ENCODE measurements around the gene MRC1.

DNA sequence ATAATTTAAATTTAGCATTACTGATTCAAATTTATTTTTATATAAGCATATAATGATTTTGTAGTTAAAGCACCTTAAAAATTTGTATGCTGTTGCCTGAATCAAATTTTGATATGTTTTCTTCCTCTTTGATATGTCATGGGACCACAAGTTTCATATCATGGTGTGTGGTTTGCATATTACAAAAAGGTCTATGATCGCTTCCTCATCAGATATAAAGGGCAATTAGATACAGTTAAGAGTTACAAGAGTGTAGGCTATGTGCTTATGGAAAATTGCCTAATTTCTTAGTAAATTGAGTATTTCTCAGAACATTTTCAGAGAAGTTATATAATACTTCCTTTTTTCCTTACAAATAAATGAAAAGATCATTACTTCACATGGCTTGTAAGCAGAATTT, 22.2 kb downstream of the MRC1 start:
- TF ChIP-seq, protein P1, sequence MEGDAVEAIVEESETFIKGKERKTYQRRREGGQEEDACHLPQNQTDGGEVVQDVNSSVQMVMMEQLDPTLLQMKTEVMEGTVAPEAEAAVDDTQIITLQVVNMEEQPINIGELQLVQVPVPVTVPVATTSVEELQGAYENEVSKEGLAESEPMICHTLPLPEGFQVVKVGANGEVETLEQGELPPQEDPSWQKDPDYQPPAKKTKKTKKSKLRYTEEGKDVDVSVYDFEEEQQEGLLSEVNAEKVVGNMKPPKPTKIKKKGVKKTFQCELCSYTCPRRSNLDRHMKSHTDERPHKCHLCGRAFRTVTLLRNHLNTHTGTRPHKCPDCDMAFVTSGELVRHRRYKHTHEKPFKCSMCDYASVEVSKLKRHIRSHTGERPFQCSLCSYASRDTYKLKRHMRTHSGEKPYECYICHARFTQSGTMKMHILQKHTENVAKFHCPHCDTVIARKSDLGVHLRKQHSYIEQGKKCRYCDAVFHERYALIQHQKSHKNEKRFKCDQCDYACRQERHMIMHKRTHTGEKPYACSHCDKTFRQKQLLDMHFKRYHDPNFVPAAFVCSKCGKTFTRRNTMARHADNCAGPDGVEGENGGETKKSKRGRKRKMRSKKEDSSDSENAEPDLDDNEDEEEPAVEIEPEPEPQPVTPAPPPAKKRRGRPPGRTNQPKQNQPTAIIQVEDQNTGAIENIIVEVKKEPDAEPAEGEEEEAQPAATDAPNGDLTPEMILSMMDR (tag by site-specific recombination; IDR thresholded peaks at IDR 0.05) = no peak
- TF ChIP-seq, protein P2, sequence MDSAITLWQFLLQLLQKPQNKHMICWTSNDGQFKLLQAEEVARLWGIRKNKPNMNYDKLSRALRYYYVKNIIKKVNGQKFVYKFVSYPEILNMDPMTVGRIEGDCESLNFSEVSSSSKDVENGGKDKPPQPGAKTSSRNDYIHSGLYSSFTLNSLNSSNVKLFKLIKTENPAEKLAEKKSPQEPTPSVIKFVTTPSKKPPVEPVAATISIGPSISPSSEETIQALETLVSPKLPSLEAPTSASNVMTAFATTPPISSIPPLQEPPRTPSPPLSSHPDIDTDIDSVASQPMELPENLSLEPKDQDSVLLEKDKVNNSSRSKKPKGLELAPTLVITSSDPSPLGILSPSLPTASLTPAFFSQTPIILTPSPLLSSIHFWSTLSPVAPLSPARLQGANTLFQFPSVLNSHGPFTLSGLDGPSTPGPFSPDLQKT (IDR thresholded peaks at IDR 0.05; ENCODE audit: borderline replicate concordance, low read depth, low read length) = no peak
- TF ChIP-seq ZNF133 (tag by site-specific recombination; IDR thresholded peaks at IDR 0.05) (no peak), ZNF791 (tag by site-specific recombination; IDR thresholded peaks at IDR 0.05) (no peak), ZNF843 (tag by site-specific recombination; IDR thresholded peaks at IDR 0.05) (no peak), ZBTB21 (tag by site-specific recombination; IDR thresholded peaks at IDR 0.05) (no peak), ZNF311 (tag by site-specific recombination; IDR thresholded peaks at IDR 0.05; ENCODE audit: borderline replicate concordance) (no peak), ZNF354C (tag by site-specific recombination; IDR thresholded peaks at IDR 0.05; ENCODE audit: borderline replicate concordance, low read depth) (no peak)
- TF ChIP-seq, protein P3, sequence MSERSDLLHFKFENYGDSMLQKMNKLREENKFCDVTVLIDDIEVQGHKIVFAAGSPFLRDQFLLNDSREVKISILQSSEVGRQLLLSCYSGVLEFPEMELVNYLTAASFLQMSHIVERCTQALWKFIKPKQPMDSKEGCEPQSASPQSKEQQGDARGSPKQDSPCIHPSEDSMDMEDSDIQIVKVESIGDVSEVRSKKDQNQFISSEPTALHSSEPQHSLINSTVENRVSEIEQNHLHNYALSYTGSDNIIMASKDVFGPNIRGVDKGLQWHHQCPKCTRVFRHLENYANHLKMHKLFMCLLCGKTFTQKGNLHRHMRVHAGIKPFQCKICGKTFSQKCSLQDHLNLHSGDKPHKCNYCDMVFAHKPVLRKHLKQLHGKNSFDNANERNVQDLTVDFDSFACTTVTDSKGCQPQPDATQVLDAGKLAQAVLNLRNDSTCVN (tag by site-specific recombination; optimal IDR thresholded peaks at IDR 0.05) = no peak
- TF ChIP-seq, protein P4, sequence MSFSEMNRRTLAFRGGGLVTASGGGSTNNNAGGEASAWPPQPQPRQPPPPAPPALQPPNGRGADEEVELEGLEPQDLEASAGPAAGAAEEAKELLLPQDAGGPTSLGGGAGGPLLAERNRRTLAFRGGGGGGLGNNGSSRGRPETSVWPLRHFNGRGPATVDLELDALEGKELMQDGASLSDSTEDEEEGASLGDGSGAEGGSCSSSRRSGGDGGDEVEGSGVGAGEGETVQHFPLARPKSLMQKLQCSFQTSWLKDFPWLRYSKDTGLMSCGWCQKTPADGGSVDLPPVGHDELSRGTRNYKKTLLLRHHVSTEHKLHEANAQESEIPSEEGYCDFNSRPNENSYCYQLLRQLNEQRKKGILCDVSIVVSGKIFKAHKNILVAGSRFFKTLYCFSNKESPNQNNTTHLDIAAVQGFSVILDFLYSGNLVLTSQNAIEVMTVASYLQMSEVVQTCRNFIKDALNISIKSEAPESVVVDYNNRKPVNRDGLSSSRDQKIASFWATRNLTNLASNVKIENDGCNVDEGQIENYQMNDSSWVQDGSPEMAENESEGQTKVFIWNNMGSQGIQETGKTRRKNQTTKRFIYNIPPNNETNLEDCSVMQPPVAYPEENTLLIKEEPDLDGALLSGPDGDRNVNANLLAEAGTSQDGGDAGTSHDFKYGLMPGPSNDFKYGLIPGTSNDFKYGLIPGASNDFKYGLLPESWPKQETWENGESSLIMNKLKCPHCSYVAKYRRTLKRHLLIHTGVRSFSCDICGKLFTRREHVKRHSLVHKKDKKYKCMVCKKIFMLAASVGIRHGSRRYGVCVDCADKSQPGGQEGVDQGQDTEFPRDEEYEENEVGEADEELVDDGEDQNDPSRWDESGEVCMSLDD (tag by site-specific recombination; IDR thresholded peaks at IDR 0.05) = no peak

All from HEK293 (cell line).